HG02970 (cell line): ENCODE results near the gene ZFP2.
"Not testable (repeated sequence)": the region's sequence is repeated elsewhere in the genome, so short reads cannot be mapped to it uniquely, and the experiment has no call there.

Experiments used
- ATAC-seq: cut with Tn5 transposase; IDR thresholded peaks from one replicate; pipeline ENCODE4 v1.9.1; 2021; ENCODE audit warnings: mild to moderate bottlenecking, moderate library complexity, moderate number of reproducible peaks; ENCODE audit not compliant: unreplicated experiment, low FRiP score

ZFP2 gene

DNA sequence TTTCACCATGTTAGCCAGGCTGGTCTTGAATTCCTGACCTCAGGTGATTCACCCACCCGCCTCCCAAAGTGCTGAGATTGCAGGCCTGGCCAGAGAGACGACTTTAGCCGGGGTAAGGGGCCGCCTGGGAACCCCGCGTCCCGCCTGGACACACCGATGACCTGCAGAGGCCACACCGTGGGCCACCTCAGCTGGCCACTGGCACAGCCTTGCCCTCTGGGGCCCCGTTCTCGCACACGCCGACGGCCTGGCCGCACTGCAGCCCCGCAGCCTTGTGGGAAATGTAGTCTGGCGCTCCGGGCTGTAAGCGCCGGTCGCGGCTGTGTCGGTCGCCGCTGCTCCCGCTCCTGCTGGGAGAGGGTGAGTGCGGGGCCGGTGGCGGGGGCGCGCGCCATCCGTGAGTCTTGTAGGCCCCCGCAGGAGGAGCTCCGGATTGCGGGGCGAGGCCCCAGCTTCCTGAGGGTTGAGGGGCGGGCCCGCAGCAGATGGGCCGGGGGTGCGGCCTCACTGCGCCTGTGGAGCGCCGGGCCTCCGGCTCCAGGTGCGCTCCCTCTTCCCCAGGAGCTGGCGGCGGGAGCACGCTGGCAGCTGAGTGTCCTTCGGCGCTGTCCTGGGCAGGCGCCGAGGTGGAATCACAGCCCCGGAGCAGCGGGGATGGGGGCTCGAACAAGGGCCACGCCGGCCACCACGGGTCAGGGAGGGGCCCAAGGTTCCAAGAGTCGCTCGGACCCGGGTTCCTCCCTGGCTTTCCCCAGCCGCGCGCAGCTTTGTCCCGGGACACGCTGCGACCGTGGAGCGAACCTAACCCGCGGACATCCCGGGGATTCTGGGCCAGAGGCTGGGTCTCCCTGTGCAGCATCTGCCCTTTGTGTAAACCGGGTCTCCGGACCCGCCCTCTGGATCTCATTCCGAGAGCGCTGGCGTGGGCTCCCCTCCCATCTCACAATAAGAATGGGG, at the start of gene ZFP2:
ZFP2 (plus strand) TSS at position 299 of the 957 bp plus-strand sequence. CDS start 35,401 bp downstream, outside the sequence.
- ATAC-seq: no peak

DNA sequence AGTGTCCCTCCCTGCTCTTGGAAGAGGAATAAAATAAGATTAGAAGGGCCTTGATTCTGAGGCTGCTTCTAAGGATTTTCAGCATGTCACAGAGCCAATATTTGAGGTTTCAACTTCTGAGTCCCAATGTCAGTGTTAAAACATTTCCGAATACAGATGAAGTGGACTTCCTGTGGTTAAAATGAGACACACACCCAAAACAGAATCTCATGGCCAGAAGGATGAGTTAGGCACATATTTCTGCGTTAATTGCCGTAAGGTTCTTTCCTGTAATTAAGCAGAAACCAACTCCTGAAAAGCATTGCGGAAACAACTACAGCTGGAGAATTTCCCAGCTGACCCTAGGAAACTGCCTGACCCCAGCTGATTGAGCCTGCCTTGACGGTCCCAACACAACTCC, 46.4 kb upstream of the ZFP2 start:
- no peak for ATAC-seq

DNA sequence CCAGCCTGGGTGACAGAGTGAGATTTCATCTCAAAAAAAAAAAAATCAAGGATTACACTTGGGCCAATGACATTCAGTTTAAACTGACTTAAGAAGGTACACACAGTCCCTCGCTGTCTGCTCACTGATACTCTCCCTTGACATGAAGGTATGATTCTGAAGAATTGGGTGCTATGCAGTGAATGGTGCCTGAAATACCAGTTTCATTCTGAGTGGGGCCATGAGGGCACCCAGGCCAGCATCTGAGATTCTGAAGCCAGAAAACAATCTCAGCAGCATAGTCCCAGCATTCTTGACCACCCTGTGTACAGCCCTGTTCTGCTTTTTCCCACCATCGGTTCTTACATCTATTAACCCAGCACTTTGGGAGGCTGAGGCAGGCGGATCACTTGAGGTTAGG, 43.8 kb upstream of the ZFP2 start:
- ATAC-seq: no peak

DNA sequence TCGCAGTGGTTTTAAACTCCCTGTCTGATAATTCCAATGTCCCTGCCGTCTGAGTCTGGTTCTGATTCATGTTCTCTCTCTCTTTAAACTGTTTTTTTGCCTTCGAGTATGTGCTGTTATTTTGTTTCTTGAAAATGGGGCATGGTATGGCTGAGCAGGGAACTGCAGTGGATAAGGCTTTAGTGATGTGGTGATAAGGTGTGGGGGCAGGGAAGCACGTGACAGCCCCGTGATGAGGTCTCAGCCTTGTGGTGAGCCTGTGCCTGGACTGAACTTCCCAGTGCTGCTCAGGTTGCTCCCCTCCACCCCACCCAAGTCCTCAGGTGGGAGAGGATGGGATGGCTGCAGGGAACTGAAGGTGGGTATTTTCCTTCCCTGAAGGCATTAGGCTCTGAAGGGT, 41.4 kb upstream of the ZFP2 start:
- no peak for ATAC-seq

DNA sequence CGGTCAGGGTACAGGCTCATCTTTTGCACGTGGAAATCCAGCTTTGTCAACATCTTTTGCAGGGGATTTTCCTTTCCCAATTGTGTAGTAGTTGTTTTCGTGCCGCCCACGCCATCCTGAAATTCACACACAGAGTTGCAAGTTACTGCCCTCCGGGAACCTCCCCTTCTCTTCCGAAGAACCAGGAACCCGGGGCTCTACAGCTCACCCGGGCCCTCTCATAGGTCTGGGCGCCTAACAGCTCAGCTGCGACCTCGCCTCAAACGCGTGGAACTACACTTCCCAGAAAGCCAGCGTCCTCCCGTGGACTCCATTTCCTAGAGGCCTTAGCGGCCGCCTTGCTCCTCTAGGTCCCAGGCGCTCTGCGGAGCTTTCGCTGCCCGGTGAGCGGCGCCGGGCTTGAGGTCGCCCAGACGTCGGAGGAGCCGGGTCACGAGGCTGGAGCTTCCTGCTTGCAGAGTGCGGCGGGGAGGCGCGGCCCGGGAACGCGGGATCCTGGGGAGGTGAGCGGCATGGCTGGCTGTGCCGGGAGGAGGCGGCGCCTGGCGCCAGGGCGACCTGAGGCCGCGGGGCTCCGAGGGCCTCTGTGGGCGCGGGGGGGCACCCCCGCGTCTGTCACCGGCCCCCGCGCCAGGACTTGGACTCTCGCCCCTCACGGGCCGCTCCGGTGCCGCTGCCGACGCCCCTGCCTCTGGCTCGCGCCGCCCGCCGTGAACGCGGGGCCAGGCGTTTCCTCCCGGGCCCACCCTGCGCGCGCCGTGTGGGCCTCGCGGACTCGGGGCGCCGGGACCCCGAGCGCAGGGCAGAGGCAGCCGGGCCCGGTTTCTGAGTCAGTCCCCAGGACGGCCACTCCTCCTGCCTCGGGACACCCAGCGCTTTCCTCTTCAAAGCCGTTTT, 35.8 kb upstream of the ZFP2 start, which contains the start of gene ZNF354B:
ZNF354B (plus strand) TSS at position 329 of the 897 bp plus-strand sequence. CDS start 1,095 bp downstream, outside the sequence.
- ATAC-seq: peak; percentile 99

DNA sequence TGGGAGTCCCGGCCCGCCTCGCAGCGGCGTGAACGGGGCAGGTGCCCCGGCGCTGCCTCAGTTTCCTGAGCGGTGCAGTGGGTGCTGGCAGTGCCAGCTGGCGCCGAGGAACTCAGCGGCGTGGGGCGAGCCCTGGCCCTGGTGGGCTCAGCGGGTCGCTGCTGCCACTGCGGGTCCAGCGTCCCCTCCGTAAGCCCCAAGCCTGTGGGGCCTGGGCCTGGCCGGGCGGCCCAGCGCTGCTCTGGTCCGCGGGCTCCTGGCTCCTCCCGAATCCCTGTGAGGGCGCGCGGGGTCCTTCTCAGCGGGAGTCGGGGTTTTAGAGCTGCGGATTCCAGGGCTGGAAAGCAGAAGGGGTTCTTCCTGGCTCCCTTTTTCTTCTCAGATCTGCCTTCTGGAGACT, 35.1 kb upstream of the ZFP2 start:
- peak; percentile 3 for ATAC-seq

DNA sequence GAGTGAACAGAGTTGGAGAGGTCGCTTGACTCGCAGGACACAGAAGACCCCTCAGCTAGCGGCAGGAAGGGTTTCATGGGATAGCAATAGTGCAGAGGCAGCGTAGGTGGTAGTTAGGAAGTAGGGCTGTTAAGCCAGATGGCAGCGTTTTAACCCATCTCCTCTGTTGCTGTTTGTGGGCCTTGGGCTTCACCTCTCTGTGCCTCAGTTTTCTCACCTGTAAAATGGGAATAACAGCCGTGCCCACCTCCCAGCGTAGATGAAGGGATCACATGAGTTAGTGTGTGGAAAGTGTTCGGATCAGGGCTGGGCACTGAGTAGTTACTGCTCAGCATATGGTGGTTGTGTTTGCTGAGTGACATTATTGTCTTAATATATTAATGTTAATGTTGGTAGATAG, 34.1 kb upstream of the ZFP2 start:
- ATAC-seq: no peak

DNA sequence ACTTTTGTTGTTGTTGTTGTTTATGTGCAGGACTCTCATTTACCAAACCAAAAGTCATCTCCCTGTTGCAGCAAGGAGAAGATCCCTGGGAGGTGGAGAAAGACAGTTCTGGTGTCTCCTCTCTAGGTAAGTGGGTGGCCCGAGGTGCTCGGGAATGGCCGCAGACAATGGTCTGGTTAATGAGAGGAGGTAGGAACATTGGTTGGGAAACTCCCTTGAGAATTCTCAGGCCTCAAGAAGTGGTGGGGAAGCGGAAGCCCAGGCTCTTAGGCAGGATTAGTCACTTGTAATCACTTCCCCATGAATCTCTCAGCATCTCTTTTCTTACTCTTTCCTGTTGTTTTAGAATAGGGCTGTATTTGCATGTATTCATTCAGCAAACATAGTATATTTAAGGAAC, 28.8 kb upstream of the ZFP2 start:
- no peak for ATAC-seq

DNA sequence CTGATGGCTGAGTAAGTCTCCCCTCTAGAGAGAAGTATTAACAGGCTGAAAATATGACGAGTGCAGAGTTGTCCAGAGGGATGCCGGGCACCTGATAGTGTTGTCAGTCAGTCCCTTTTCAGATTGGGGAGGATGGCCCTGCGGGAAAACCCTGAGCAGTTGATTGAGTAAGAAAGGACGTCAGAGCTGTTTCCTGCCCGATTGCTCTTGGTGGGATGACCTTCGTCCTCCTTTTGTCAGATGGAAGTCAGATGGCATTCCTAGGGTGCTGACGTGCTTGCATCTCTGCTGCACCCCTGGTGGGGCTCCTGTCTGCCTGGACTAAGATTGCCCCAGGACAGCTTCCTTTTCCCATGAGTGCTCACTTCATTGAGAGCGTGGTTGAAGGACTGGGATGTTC, 26.1 kb upstream of the ZFP2 start:
- ATAC-seq: no peak

DNA sequence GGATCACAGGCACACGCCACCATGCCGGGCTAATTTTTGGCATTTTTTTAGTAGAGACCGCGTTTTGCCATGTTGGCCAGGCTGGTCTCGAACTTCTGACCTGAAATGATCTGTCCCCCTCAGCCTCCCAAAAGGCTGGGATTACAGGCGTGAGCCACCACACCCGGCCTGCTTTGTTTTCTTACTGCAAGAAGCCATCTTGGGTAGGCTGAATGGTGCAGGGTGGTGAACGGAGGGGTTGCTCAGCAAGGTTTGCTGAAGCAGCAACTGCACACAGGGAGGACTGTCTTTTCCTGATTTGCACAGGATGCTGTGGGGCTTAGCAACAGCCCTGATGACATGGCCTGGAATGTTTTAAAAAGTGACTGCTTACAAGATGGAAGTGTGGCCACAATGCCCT, 25.3 kb upstream of the ZFP2 start:
- ATAC-seq: no peak

DNA sequence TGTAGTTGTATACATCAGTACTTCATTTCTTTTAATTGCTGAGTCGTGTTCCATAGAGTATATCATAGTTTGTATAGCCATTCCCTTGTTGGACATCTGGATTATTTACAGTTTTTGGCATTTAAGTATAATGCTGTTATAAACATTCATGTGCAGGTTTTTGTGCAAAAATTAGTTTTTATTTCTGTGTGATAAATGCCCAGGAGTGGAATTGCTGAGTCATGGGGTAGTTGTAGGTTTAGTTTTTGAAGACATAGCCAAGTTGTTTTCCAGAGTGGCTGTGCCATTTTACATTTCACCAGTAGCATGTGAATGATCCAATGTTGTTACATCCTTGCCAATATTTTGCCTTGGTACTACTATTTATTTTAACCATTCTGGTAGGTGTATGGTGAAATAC, 23.4 kb upstream of the ZFP2 start:
- no peak for ATAC-seq

DNA sequence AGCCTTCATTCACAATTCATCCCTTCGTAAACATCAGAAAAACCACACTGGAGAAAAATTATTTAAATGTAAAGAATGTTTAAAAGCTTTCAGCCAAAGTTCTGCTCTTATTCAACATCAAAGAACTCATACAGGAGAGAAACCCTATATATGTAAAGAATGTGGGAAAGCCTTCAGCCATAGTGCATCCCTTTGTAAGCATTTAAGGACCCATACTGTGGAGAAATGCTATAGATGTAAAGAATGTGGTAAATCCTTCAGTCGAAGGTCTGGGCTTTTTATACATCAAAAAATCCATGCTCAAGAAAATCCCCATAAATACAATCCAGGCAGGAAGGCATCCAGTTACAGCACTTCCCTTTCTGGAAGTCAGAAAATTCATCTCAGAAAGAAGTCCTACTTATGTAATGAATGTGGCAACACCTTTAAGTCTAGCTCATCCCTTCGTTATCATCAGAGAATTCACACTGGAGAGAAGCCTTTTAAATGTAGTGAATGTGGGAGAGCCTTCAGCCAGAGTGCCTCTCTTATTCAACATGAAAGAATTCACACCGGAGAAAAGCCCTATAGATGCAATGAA, 12.5 kb upstream of the ZFP2 start:
- not testable (repeated sequence) for ATAC-seq

DNA sequence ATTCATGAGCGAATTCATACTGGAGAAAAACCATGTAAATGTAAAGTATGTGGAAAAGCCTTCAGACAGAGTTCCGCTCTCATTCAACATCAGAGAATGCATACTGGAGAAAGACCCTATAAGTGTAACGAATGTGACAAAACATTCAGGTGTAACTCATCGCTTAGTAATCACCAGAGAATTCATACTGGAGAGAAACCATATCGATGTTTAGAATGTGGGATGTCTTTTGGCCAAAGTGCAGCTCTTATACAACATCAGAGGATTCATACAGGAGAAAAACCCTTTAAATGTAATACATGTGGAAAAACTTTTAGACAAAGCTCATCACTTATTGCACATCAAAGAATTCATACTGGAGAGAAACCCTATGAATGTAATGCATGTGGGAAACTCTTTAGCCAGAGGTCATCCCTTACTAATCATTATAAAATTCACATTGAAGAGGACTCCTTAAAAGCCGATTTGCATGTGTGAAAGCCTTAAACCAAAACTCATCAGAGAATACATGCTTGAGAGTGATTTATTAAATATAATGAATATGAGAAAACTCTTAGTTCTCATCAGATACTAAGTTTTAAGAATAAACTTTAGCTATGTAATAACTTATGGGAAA, 11.8 kb upstream of the ZFP2 start:
- ATAC-seq: no peak

DNA sequence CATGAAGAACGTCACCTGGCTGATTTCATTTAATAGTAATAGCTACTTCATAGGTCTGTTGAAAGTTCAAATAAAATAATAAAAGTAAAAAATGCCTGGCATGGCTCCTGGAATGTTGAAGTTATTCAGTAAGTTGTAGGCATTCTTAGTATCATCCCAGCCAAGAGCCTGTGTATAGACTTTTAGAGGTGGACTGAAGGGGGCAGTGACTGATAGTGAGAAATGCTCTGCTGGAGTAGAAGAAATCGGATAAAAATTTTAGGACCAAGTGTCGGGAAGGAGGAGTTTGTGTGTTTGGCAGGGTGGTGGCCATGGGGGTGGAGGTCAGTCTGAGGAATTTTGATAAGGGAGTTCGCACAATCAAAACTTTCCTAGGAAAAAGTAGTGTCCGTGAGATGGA, 3.6 kb downstream of the ZFP2 start:
- no peak for ATAC-seq

DNA sequence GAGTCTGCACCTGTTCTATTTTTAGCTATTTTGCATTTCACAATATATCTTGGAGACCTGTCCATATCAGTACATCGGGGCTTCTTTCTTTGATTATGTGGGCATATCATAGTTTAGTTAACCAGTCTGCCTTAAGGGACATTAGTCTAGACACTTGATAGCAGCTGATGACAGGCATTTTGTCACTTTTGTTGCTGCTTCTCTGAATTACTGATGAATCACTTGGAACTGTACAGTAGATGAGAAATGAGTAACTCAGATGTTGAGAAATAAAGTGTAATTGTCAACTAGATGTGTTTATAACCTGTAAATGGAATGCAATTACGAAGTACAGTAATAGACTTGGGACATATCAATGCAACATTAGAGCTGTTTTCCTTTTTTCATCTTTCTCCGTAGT, 7.1 kb downstream of the ZFP2 start:
- no peak for ATAC-seq

DNA sequence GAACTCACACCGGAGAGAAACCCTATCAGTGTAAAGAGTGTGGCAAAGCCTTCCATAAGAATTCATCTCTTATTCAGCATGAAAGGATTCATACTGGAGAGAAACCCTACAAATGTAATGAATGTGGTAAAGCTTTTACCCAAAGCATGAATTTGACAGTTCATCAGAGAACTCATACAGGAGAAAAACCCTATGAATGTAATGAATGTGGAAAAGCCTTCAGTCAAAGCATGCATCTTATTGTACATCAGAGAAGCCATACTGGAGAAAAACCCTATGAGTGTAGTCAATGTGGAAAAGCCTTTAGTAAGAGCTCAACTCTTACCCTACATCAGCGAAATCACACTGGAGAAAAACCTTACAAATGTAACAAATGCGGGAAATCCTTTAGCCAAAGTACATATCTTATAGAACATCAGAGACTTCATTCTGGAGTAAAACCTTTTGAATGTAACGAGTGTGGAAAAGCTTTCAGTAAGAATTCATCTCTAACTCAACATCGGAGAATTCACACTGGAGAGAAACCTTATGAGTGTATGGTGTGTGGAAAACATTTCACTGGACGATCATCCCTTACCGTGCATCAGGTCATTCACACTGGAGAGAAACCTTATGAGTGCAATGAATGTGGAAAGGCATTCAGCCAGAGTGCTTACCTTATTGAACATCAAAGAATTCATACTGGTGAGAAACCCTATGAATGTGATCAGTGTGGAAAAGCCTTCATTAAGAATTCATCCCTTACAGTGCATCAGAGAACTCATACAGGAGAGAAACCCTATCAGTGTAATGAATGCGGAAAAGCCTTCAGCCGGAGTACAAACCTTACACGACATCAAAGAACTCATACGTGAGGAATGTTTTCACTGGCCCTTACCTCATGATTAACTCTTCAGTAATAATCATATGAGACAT, 36.4 kb downstream of the ZFP2 start:
- no peak for ATAC-seq

DNA sequence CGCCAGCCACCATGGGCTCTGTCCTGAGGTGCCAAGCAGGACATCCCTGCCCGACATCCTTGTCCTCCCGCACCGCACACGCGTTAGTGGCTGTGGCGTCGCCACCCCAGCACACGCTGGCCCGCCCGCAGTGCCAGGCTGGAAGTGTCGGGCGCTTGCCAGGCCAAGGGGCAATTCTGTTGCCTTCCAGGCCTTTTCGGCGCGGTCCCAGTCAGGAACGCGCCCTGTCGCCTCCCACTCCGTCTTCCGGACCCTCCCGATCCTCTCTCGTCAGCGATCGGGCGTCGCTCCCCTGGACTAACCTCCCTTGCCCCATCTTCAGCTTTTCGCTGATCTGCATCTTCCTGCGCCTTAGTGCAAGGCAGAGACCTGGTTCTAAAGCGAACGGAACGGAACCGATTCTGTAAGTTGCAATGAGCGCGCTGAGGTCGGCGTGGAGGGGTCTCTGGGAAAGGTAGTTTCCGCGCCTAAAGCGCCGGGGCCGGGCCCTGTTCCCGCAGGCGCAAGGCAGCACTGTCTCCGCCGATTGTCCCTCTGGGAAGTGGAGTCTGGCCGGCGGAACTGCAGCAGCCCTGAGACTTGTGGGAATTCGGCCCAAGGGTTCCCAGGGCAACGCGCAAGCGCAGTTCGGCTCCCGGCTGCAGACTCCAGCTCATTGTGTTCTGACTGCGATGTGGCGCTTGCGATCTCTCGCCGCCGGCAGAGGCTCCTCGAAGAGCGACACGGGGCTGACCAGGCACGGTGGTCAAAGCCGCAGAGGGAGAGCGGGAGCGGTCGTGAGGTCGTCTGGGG, 45.1 kb downstream of the ZFP2 start, which contains the start of gene ZNF454:
ZNF454 (plus strand) TSS at position 630 of the 792 bp plus-strand sequence. CDS start 1,594 bp downstream, outside the sequence.
- no peak for ATAC-seq

DNA sequence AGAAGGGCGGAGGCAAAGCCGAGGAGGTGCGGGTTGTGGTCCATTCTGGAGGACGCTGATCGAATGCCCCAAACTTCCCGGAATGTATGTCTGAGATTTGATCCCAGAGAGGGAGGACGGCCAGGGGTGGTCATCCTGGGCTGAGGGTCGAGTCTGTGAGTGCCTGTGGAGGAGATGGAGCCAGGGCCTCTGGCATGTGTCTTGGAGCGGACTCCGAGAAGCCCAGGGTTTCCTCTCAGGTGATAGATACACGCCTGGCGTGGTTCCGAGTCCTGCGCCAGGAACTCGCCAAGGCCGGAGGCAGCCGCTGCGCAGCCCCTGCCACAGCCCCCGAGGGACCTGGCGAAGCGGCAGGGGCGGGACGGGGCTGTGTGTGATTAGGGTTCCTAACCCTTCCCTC, 45.6 kb downstream of the ZFP2 start:
- no peak for ATAC-seq
